Heart left ventricle (tissue), 13 donors: ENCODE results near the gene MRPL36.

Source experiments
- CTCF ChIP-seq, 12 donors: fragments of 200-600 bp; sonication (generic) in 4 of 12; IDR thresholded peaks; one replicate each; pipeline versions ENCODE4 v1.5.0 to v1.8.0; 2018 to 2022; ENCODE audit warnings: antibody characterized with exemption in 12 of 12, mild to moderate bottlenecking in 5 of 12
- POLR2A ChIP-seq, 2 donors: fragments of 450-650 bp; IDR thresholded peaks; one replicate each; pipeline ENCODE4 v1.6.1; 2017; ENCODE audit warnings: antibody characterized with exemption in 2 of 2, mild to moderate bottlenecking in 2 of 2, moderate library complexity in 2 of 2
- donor health status: ischemic (EF 13 %, LVEDD 7.1; RV severe dilation, severe dysfunction).
- donor health status: DM: no; HTN: yes; CAD: no.
- donor health status: DM: no; HTN: no; CAD: no.
- donor health status: ischemic (EF 25% LVEDD 6.9; RV normal size, moderate dysfunction).
- donor health status: ischemic (EF 25% LVEDD 5.7; RV mildly dilated, moderate dysfunction).
- donor health status: ischemic (EF 35%, LVEDD 5.7; RV mildly dilated, moderate dysfunction).
- donor health status: nonischemic (EF 11% LVEDD 7.7; RV severe dilation, severe dysfunction).
- donor health status: DM: yes; HTN: yes; CAD: no.
- donor health status: PGD.
- donor health status: ischemic (EF 29% LVEDD 5.4; RV normal size, mild dysfunction).
- donor health status: nonischemic (EF 23%, LVEDD 6.1; RV moderate dilation, normal function).

GRCh38 chr5:1817261-1818043 lies 17.8 kb upstream of the MRPL36 start:
- no peak for TF ChIP-seq CTCF (IDR thresholded peaks at IDR 0.05)
- TF ChIP-seq POLR2A (IDR thresholded peaks at IDR 0.05) = no peak
